GM12892 (cell line): ENCODE measurements around the gene KLK4.
"Not testable (repeated sequence)": the region's sequence is repeated elsewhere in the genome, so short reads cannot be mapped to it uniquely, and the experiment has no call there.

Source experiments
- DNase-seq: peaks from one replicate; pipeline ENCODE4 v3.0.0; 2011; ENCODE audit not compliant: insufficient read length
- FAIRE-seq: peaks from 2 replicates; lab custom pipeline; 2011; peaks lifted over from hg19 to GRCh38; lab: Jason Lieb, UNC
- POLR2A ChIP-seq: IDR thresholded peaks from 2 replicates; pipeline ENCODE4 v1.6.1; 2011; ENCODE audit warnings: low read depth, low read length, control low read depth
- POLR2AphosphoS5 ChIP-seq: IDR thresholded peaks from 2 replicates; pipeline ENCODE4 v1.6.1; 2011; ENCODE audit warnings: low read depth, low read length, control low read depth
- TAF1 ChIP-seq: IDR thresholded peaks from 2 replicates; pipeline ENCODE4 v1.6.1; 2011; ENCODE audit warnings: low read depth, mild to moderate bottlenecking, control low read depth, low read length, borderline replicate concordance

KLK4 gene

GRCh38 chr19:50910722-50911121 is 473 bp downstream of the KLK4 start:
- TF ChIP-seq POLR2A (no peak), TAF1 (no peak), POLR2AphosphoS5 (no peak)
- FAIRE-seq (no peak), DNase-seq (no peak)

GRCh38 chr19:50909240-50910070 is 1.7 kb downstream of the KLK4 start:
- no peak for TF ChIP-seq TAF1
- TF ChIP-seq POLR2AphosphoS5 = no peak
- TF ChIP-seq POLR2A = no peak

GRCh38 chr19:50908336-50908735 is 2.9 kb downstream of the KLK4 start:
- DNase-seq (no peak), FAIRE-seq (no peak)
- TF ChIP-seq POLR2AphosphoS5 = no peak
- TF ChIP-seq POLR2A = no peak
- TF ChIP-seq TAF1 = no peak

More at GRCh38 chr19:50909240-50910070, 1.7 kb downstream of the KLK4 start:
- peak; percentile 54 for DNase-seq
- no peak for FAIRE-seq

GRCh38 chr19:50906217-50906616 is 5.0 kb downstream of the KLK4 start:
- FAIRE-seq (no peak), DNase-seq (no peak)
- TF ChIP-seq TAF1 = no peak
- no peak for TF ChIP-seq POLR2AphosphoS5
- no peak for TF ChIP-seq POLR2A

DNA sequence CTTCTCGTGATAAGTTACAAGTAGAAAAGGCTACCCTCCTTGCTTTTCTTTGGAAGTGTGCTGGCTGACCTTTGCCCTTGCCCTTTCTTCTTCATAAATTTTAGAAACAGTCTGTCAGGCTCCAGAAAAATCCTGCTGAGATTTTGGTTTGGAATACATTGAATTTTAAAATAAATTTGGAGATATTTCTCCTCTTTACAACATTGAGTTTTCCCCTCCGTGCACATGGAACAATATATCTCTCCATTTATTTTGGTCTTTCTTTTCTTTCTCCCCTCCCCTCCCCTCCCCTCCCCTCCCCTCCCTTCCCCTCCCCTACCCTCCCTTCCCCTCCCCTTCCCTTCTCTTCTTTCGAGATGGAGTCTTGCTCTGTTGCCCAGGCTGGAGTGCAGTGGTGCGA is 8.6 kb downstream of the KLK4 start:
- TF ChIP-seq POLR2A = no peak

GRCh38 chr19:50899569-50899968 is 11.6 kb downstream of the KLK4 start:
- FAIRE-seq (no peak), DNase-seq (no peak)

More for the DNA sequence above, 8.6 kb downstream of the KLK4 start:
- FAIRE-seq (no peak), DNase-seq (no peak)

DNA sequence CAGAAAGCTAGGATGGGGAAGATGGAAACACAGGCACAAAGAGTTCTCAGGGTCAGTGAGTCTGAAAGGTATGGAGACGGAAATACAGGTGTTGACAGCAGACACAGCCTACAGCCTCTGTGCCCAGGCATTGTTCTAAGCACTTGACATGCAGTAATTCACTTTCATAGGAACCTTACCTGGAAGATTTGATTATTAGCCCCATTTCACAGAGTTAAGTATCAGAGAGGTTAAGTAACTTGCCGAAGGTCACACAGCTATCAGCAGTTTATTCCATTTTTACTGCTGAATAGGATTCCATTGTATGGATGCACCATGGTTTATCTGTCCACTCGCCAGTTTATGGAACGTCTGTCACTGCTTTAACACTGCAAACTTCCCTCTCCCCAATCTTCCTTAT is 13.2 kb downstream of the KLK4 start:
- TF ChIP-seq TAF1 (no peak), POLR2A (no peak), POLR2AphosphoS5 (no peak)
- FAIRE-seq (peak; percentile 82), DNase-seq (no peak)

More at GRCh38 chr19:50899569-50899968, 11.6 kb downstream of the KLK4 start:
- TF ChIP-seq POLR2A = no peak
- no peak for TF ChIP-seq POLR2AphosphoS5
- no peak for TF ChIP-seq TAF1

GRCh38 chr19:50897612-50898011 is 13.6 kb downstream of the KLK4 start:
- DNase-seq (no peak), FAIRE-seq (peak; percentile 44)
- no peak for TF ChIP-seq TAF1
- no peak for TF ChIP-seq POLR2A

DNA sequence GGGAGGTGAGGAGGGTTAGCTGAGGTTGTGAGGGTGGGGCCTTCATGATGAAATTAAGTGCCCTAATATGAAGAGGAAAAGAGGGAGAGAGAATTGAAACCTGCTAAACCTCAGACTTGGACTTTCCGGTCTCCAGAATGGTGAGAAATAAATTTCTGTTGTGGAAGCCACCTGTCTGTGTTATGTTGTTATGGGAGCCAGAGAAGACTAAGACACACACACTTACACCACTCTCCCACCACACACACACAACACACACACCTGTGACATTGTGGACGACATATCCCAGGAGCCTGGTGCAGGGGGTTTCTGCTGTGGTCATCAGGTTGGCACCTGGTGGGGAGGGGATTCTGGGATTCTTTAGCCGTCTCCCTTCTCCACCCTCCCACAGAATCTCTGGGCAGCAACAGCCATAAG is 14.0 kb downstream of the KLK4 start:
- FAIRE-seq (no peak), DNase-seq (no peak)
- no peak for TF ChIP-seq TAF1
- no peak for TF ChIP-seq POLR2A
- no peak for TF ChIP-seq POLR2AphosphoS5

DNA sequence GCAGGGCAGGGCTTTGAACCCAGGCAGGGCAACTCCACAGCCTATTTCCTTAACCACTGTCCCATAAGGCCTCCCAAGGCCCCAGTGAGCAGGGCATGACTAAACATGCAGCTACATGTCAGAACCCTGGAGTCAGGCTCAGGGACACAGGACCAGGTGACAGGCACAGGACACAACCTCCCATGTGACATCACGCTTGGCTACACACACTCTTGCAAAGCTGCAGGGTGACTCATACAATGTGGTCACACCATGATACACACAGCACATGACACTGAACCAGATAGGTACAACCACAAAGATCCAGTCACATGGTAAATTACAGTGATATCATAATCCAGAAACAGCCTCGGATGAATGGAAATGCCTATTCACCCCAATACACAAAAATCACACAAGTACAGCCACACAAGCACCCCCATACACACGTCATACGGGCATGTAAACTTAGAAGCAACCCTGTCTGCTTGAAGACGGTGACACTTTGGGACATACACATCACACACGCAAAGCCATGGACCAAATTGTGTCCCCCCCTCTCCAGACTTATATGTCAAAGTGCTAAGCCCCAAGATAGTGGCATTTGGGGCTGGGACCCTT is 14.5 kb downstream of the KLK4 start:
- FAIRE-seq (peak; percentile 100), DNase-seq (peak; percentile 57)
- no peak for TF ChIP-seq POLR2A
- TF ChIP-seq POLR2AphosphoS5 = 0 out of 2 replicates have a peak, but pooled peaks have one; percentile 16

DNA sequence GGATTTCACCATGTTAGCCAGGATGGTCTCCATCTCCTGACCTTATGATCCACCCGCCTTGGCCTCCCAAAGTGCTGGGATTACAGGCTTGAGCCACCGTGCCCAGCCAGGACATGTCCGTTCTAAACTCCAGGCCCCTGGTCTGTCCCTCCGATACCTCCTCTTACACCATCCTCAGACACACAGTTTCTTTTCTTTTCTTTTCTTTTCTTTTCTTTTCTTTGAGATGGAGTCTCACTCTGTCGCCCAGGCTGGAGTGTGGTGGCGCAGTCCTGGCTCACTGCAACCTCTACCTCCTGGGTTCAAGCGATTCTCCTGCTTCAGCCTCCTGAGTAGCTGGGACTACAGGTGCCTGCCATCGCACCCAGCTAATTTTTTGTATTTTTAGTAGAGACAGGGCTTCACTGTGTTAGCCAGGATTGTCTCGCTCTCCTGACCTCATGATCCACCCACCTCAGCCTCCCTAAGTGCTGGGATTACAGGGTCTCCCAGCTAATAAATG is 15.1 kb downstream of the KLK4 start:
- not testable (repeated sequence) for DNase-seq, FAIRE-seq
